Uterus (tissue), 4 donors: ENCODE results near the gene GLP2R. TPM values are rescaled to one million over a fixed set of nuclear protein-coding genes. Genes with fewer than 3 reads are reported as not detected.

Experiments used
- DNase-seq, 2 donors: peaks; one replicate each; pipeline ENCODE4 v3.0.0-alpha.2; 2019 to 2020
- H3K27ac ChIP-seq, 2 donors: fragments of 200-600 bp; sonication (generic); 1 replicate in 1 of 2; 2 replicates in 1 of 2; pipeline ENCODE4 v1.5.1; 2016 to 2018
- H3K27me3 ChIP-seq, 2 donors: fragments of 200-600 bp; sonication (generic); one replicate each; pipeline ENCODE4 v1.5.1; 2018 to 2019; ENCODE audit warnings: control low read depth in 1 of 2
- H3K36me3 ChIP-seq, 2 donors: fragments of 200-600 bp; sonication (generic); one replicate each; pipeline ENCODE4 v1.5.1; 2019; ENCODE audit warnings: control low read depth in 1 of 2
- H3K4me1 ChIP-seq, 2 donors: fragments of 200-600 bp; sonication (generic); one replicate each; pipeline ENCODE4 v1.5.1; 2018 to 2019; ENCODE audit warnings: control low read depth in 1 of 2
- H3K4me3 ChIP-seq, 2 donors: fragments of 200-600 bp; sonication (generic); 1 replicate in 1 of 2; 2 replicates in 1 of 2; pipeline ENCODE4 v1.5.1; 2018 to 2019; ENCODE audit warnings: mild to moderate bottlenecking in 1 of 2
- H3K9me3 ChIP-seq, 2 donors: fragments of 200-600 bp; sonication (generic); one replicate each; pipeline ENCODE4 v1.5.1; 2019; ENCODE audit warnings: control low read depth in 1 of 2
- CTCF ChIP-seq, 4 experiments: fragments of 200-600 bp in 2 of 4; fragments of 450-650 bp in 2 of 4; sonication (generic) in 2 of 4; IDR thresholded peaks; one replicate each; pipeline ENCODE4 v1.5.1; 2016 to 2019; ENCODE audit warnings: antibody characterized with exemption in 4 of 4, mild to moderate bottlenecking in 2 of 4, moderate library complexity in 1 of 4
- POLR2A ChIP-seq, 2 donors: fragments of 450-650 bp; IDR thresholded peaks; one replicate each; pipeline ENCODE4 v1.6.1; 2016; ENCODE audit warnings: antibody characterized with exemption in 2 of 2, mild to moderate bottlenecking in 1 of 2, moderate library complexity in 1 of 2
- intact Hi-C: fragments of 100-400 bp; cut with DNase I; formaldehyde crosslinking; loops from one replicate; pipeline ENCODE4 v1.15.1; 2023; ENCODE audit warnings: low total_unique reads
- total RNA-seq, 4 donors: library from RNA; depleted of rRNA in 3 of 4; stranded (reverse); fragments of >200 nt in 3 of 4; gene quantifications; one replicate each; pipeline versions ENCODE4 v1.1.0 to v1.2.4, GENCODE V29; 2014 to 2023
- donor health status: DM: yes; HTN: yes; CAD: no.

The GLP2R gene
- total RNA-seq, 4 donors from 2014 or later, result under 0.01 to 12.7 (median 0.43) TPM

DNA sequence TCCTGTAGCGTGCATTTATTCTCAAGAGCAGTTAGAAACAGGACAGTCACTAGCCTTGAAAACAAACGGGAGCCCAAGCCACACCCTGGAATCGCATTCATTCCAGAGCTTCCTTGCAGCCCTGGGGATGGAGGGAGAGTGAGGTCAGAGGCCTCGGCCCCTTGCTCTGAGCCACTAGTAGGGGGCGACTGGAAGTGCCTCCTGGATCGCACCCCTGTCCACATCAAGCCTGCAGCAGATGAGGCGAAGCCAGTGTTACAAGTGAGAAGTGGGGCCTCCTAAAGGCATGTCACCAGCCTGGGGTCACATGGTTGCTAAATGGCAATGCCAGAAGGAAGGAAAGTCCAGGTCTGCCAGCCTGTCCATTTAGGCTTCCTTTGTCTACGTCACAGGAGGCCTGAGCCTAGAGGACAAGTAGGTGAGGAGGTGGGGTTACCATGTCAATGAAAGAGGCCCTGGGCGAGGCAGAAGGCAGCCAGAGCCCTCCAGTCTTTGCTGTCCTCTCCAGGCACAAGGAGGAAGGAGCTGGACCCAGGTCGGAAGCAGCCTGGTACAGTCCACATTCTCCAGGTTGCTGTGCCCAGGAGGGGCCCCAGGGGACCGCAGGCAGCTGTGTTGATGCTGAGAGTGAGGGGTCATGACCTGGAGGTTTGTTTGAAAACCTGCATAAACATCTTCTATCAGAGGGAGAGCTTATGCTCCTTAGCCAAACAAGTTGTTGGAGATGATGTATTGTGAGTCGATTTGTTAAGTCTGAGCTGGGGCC, 82.3 kb downstream of the GLP2R start:
- TF ChIP-seq POLR2A (IDR thresholded peaks at IDR 0.05), result no peak
- TF ChIP-seq CTCF (IDR thresholded peaks at IDR 0.05), result no peak
- Histone ChIP-seq H3K4me3 (no peak overlapping the region), H3K4me1 (no peaks in the 10 kb centered on the region), H3K36me3 (no peaks in the 10 kb centered on the region), H3K27ac (no peak overlapping the region), H3K27me3 (no peaks in the 10 kb centered on the region), H3K9me3 (no peaks in the 10 kb centered on the region)
- intact Hi-C loops, result no loop called here
- DNase-seq, result no peak

- intact Hi-C loops, result no loop called here
- Histone ChIP-seq H3K4me3 (no peak overlapping the region), H3K9me3 (no peaks in the 10 kb centered on the region), H3K27me3 (no peaks in the 10 kb centered on the region), H3K4me1 (no peaks in the 10 kb centered on the region), H3K36me3 (no peaks in the 10 kb centered on the region), H3K27ac (no peak overlapping the region)
- no peak for TF ChIP-seq CTCF (IDR thresholded peaks at IDR 0.05)
- TF ChIP-seq POLR2A (IDR thresholded peaks at IDR 0.05), result no peak
- DNase-seq, result no peak
These were observed 82.9 kb downstream of the GLP2R start for GRCh38 chr17:9908649-9909042.

DNA sequence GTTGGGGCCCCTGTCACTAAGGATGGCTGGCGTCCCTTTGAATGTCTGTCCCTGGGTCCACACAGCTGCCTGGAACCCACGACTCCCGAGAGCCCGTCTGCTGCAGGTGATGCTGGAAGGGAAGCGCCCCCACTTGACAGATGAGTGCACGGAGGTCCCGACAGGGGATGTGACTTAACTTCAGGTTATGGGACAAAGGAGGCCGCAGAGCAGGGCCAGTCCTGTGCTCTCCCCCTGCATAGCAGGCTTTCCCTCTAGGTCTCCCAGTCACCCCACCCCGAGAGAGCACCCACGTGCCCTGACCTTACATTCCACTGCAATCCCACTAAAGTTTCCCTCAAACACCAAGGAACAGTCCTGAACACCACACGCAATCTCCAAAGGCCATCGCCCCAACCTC, 85.4 kb downstream of the GLP2R start:
- no peak for TF ChIP-seq POLR2A (IDR thresholded peaks at IDR 0.05)
- no peak for TF ChIP-seq CTCF (IDR thresholded peaks at IDR 0.05)
- no peak overlapping the region for H3K4me3 ChIP-seq
- DNase-seq, result no peak
- intact Hi-C loops, result no loop called here
- H3K36me3 ChIP-seq, result no peaks in the 10 kb centered on the region
- H3K27me3 ChIP-seq, result no peaks in the 10 kb centered on the region
- H3K27ac ChIP-seq, result no peak overlapping the region
- H3K4me1 ChIP-seq, result no peaks in the 10 kb centered on the region
- no peaks in the 10 kb centered on the region for H3K9me3 ChIP-seq

DNA sequence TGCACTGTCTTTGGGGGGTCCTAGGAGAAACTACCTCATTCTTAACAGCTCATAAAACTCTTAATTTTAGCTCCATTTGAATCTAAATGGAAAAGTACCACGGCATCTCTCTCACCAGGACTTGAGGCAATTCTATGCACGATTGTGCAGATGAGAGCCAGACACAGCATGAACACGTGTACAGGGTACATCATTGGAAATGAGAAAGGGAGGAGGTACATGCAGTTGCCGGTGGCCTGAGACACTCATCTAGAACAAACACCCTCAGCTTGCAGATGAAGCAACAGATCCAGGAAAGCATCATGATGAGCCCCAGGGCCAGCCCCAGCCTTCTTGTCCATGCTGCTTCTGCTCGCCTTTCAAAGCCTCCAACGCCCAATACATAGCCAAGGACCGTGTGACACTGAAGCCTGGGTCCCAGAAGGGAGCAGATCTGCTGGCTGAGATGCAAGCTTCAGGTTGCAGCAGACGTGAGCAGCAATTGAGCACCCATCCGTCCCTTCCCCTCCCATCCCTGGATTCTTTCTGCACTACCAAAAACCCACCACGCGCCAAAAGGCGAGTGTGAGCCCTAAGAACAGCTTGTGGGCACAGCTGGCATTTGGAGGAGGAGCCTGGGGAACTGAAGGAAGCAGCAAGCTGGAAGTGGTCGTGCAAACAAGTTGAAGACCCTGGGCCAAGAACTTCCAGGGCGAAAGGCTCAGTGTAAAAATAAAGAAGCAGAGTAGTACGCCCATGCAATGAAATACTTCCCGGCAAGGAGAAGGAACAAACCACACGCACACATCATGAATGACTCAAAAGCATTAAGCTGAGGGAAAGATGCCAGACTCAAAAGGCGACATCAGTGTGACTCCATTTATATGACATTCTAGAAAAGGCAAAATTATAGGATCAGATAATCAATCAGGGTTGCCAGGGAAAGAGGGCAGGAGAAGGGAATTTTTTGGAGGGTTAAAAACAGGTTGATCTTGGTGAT, 86.7 kb downstream of the GLP2R start:
- Histone ChIP-seq H3K27me3 (no peaks in the 10 kb centered on the region), H3K9me3 (no peaks in the 10 kb centered on the region), H3K27ac (no peak overlapping the region), H3K36me3 (no peaks in the 10 kb centered on the region), H3K4me3 (no peak overlapping the region), H3K4me1 (no peaks in the 10 kb centered on the region)
- TF ChIP-seq CTCF (IDR thresholded peaks at IDR 0.05) (no peak), POLR2A (IDR thresholded peaks at IDR 0.05) (no peak)
- intact Hi-C loops, result no loop called here
- DNase-seq, result no peak

DNA sequence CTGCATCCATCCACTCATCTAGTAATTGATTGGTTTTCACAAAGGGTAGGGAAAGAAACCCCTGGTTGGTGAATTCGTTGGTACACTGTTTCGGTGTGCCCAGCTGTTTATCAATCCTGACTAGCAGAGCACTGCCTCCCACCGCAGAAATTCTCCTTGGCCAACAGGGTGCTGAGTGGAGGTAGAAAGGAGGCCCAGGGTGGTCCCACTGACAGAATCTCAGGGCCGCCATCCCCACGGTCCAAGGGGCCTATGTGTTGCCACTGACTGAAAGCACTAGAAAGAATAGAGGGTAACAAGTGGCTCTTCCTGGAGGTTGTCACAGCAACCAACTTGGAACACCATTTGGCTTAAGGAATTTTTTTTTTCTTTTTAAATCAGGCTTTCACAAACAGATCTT, 87.8 kb downstream of the GLP2R start:
- intact Hi-C loops, result no loop called here
- Histone ChIP-seq H3K4me3 (no peak overlapping the region), H3K9me3 (no peaks in the 10 kb centered on the region), H3K4me1 (no peaks in the 10 kb centered on the region), H3K36me3 (no peaks in the 10 kb centered on the region), H3K27ac (no peak overlapping the region), H3K27me3 (no peaks in the 10 kb centered on the region)
- TF ChIP-seq POLR2A (IDR thresholded peaks at IDR 0.05) (no peak), CTCF (IDR thresholded peaks at IDR 0.05) (no peak)
- DNase-seq, result no peak
